OCI-LY1 (cell line): Measurements from ENCODE around the gene PLEKHF1.

Experiments used
- CTCF ChIP-seq: fragments of 200-600 bp; sonication (generic), shearing (Covaris generic); IDR thresholded peaks from 2 replicates; pipeline ENCODE4 v1.5.1; 2017; ENCODE audit warnings: mild to moderate bottlenecking, antibody characterized with exemption, low read length, moderate library complexity, mixed read lengths
- EZH2 ChIP-seq: fragments of 200-600 bp; sonication (generic), shearing (Covaris generic); IDR thresholded peaks from 2 replicates; pipeline ENCODE4 v1.8.0; 2017; ENCODE audit warnings: borderline replicate concordance, mixed run types, mild to moderate bottlenecking, antibody characterized with exemption, low read length, moderate library complexity, mixed read lengths

- TF ChIP-seq CTCF = no peak
- no peak for TF ChIP-seq EZH2
These were observed 1.2 kb upstream of the PLEKHF1 start for GRCh38 chr19:29663861-29664752.
